ENCODE measurements around the gene FAM3D.
"Not testable (repeated sequence)": the region's sequence is repeated elsewhere in the genome, so short reads cannot be mapped to it uniquely, and the experiment has no call there.

Gene FAM3D, protein sequence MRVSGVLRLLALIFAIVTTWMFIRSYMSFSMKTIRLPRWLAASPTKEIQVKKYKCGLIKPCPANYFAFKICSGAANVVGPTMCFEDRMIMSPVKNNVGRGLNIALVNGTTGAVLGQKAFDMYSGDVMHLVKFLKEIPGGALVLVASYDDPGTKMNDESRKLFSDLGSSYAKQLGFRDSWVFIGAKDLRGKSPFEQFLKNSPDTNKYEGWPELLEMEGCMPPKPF

DNA sequence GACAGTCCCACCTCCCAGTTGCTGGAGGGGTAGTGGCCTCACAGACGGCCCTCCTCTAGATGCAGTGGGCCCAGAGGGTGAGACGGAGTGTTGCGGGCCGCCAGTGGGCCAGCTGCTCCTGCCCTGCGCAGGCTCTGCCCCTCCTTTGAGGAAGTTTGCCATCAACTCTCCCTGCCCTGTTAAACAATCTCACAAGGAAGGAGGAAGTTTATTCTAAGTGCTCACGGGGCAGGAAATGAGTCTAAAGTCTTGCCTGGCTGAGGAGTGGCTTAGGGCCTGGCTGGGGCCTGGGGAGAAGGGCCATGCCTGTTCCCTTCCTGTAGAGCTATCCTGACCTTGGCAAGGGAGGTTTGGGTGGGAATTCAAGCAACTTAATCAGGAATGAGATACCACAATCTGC lies at the start of gene FAM3D:
TSS of gene FAM3D (minus strand) at position 92 of the 400 bp plus-strand sequence. CDS start 11,211 bp downstream, outside the sequence.
- no peak for DNase-seq (ENCODE audit: low read depth)

DNA sequence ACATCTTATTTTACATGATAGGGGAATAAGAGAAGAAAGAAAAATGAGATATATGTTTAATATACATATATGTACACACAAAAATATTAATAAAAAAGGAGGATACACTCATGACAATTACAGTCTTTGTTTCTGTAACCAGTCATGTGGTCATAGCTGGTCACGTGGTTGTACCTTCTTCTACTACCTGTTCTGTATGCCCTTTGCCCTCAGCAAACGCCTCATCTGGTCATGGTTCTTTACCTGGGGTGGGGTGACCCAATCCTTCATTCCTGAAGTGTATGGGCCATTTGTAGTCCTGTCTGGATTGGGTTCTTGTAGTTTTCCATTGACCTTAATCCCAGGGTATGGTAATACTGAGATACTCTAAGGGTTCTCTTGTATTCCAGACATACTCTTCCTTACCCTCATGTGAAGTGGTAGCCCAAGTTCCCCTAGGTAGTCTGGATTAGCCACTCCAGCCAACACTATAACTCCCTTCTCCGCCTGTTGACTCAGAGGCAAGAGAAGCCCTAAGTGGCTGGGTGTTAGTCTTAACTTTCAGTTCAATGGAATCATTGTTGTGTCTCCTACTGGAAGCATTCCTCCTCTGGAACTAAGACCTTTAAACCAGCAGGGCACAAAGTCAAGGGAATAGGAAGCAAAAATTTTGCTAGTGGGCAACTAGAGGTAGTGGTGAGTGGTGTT lies 47.3 kb upstream of the FAM3D start:
- DNase-seq (ENCODE audit: low read depth), result no peak

DNA sequence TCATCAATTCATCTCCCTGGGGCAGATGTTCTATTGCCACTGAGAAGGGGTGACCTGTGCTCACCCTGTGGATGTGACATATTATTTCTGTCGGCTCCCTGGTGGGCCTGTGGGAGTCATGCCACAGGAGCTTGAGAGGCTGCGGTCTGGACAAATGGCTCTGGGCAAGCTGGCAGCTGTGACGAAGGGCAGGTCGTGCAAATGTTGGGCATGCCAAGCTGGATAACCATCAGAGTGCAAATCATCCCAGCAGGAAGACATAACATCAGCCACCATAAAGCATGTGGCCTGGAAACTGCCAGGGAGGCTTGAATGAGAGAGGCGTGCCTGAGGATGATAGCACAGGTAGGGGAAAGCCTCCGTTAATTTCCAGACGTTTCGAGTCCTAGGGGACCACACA lies 45.3 kb upstream of the FAM3D start:
- DNase-seq (ENCODE audit: low read depth), result no peak

DNA sequence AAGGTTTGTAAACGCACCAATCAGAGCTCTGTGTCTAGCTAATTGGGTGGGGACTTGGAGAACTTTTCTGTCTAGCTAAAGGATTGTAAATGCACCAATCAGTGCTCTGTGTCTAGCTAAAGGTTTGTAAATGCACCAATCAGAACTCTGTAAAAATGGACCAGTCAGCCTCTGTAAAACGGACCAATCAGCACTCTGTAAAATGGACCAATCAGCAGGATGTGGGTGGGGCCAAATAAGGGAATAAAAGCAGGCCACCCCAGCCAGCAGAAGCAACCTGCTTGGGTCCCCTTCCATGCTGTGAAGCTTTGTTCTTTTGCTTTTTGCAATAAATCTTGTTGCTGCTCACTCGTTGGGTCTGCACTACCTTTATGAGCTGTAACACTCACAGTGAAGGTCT lies 42.4 kb upstream of the FAM3D start:
- not testable (repeated sequence) for DNase-seq (ENCODE audit: low read depth)

DNA sequence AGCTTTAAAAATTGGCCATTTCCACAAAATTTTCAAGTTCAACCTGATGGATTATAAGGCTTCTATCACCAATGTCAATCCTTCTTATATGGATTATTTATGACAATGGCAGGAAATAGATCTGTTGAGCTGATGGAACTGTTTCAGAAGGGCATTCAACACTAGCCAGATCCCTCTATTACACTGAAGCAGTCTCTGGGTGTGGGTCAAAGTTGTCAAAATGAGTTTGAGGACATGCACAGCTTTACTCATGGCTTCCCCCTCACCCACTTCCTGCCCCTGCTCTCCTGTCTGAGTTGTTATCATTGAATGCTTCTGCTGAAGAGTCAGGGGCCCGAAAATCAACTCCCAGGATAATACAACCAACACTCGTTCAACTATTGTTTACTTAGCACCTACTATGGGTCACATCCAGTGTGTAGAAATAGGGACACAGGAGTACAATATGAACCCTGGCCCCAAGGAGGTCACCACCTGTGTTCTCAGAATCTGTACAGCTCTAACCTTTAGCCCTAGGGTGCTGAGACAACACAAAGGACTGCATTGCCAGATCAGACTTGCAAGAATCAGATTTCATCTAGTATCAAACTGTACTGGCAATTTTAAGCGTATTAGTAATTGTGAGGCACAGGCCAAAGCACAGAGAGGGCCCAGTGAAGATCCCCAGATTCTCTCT lies 41.7 kb upstream of the FAM3D start:
- DNase-seq (ENCODE audit: low read depth), result no peak

DNA sequence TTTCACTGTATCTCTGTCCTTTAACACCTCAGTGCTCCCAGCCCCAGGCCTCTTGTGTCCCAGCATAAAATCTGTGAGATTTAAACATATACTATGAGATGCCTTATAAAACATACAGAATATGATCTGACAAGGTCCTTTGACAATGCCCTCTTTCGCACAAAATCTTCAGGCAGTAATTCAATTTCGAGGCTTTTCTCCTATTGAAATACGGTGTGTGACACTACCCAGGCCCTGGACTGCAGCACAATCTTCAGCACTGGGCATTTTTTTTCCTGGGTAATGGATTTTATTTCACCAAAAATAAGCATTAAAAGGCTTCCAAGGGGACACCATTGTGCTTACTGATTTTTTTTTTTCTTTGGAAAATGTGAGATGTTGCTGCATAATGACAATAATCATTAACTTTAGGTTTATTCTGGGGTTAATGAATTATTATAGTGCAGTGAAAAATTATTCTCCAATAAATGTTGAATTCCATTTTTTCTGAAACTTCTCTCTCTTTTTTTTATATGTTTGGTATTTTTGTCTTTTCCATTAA lies 40.9 kb upstream of the FAM3D start:
- DNase-seq (ENCODE audit: low read depth), result no peak

DNA sequence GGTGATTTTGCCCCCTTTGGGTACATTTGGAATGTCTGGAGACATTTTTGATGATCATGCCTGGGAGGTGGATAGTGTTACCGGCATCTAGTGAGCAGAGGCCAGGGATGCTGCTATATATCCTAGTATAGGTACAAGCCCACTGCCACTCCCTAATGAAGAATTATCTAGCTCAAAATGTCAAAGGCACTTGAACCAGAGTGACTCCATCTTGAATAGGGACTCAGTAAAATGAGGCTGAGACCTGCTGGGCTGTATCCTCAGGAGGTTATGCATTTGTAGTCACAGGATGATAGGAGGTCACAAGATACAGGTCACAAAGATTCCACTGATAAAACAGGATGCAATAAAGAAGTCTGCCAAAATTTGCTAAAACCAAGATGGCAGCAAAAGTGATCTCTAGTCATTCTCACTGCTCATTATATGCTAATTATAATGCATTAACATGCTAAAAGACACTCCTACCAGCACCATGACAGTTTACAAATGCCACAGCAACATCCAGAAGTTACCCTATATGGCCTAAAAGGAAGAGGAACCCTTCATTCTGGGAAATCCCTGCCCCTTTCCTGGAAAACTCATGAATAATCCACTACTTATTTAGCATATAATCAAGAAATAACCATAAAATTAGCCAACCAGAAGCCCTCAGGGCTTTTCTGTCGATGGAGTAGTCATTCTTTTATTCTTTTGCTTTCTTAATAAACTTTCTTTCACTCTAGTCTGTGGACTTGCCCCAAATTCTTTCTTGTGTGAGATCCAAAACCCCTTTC lies 40.0 kb upstream of the FAM3D start:
- DNase-seq (ENCODE audit: low read depth), result no peak

DNA sequence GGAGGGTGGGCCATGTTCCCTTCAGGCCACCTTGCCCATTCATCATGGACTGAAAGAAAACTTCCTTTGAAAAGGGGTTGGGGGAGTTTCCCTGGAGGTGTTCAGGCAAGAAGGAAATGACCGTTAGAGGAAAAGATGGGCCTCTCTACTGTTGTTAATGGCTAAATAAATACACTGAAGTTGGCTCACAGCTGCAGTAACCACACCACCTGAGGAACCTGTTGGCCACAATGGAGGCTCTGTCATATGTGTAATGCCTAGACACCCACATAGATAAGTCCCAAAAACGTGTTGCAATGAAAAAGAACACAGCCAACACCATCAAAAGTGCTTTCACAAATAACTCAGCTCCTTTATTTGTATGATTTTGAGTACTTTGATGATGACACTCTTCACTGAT lies 38.2 kb upstream of the FAM3D start:
- no peak for DNase-seq (ENCODE audit: low read depth)

DNA sequence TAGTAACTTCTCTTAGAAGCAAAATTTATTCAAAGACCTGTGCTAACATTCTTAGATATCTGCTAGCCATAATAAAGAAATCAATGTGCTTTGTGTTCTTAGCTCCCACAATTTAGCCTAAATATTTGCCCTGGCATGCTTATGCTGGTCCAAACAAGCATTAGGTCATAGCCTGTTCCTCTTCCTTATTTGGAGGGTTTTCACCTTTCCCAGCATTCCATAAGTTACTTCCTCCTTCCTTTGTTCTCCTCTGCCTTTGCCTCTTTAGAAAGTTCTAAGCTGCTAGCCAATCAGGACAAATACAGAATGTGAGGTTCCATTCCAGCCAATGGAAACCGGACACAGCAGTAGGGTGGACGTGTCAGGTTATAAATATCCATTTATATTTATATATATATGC lies 37.7 kb upstream of the FAM3D start:
- DNase-seq (ENCODE audit: low read depth), result not testable (repeated sequence)

DNA sequence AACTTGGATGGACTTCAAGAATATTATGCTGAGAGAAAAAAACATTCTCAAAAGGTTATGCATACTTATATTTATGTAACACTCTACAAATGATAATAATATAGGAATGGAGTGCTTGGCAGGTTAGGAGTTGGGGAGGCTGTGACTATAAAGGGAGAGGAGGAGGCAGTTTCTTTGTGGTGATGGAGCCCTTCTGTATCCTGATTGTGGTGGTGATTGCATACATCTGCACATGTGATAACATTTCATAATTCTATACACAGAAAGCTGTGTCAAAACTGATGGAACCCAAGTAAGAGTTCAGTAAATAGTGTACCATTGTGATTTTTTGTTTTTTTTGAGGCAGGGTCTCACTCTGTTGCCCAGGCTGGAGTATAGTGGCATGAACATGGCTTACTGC lies 31.7 kb upstream of the FAM3D start:
- DNase-seq (ENCODE audit: low read depth), result no peak

DNA sequence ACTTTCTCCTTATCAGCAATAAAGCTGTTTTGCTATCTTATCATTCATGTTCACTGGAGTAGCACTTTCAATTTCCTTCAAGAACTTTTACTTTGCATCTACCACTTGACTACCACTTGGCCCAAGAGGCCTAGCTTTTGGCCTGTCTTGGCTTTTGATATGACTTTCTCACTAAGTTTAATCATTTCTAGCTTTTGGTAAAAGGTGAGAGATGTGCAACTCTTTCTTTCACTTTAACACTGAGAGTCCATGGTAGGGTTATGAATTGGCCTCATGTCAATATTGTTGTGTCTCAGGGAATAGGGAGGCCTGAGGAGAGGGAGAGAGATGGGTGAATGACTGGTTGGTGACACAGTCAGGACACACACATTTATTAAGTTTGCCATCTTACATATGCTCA lies 31.0 kb upstream of the FAM3D start:
- no peak for DNase-seq (ENCODE audit: low read depth)

DNA sequence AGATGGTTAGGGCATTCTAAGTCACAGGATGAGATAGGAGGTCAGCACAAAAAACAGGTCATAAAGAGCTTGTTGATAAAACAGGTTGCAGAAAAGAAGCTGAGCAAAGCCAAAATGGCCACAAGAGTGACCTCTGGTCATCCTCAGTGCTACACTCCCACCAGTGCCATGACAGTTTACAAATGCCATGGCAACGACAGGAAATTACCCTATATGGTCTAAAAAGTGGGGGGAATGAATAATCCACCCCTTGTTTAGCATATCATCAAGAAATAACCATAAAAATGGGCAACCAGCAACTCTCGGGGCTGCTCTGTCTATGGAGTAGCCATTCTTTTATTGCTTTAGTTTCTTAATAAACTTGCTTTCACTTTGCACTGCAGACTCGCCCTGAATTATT lies 30.2 kb upstream of the FAM3D start:
- DNase-seq (ENCODE audit: low read depth), result not testable (repeated sequence)

DNA sequence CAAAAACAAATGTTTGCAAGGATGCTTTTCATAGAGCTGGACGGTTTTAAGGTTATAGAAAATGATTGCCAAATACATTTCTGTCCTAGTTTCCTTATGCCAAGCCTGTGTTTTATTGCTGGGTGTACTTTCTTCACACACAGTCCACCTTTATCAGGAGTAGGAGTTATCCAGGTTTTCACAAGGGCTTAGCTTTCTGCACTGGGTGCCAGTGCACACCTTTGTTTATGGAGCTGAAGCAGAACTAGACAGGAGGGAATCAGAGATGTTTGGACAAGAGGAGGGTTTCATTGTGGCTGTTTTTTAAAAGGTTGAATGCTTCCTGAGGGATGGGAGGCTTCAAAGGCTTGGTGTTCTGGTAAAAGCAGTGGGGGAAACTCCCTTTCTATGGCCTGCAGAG lies 29.5 kb upstream of the FAM3D start:
- DNase-seq (ENCODE audit: low read depth), result no peak

DNA sequence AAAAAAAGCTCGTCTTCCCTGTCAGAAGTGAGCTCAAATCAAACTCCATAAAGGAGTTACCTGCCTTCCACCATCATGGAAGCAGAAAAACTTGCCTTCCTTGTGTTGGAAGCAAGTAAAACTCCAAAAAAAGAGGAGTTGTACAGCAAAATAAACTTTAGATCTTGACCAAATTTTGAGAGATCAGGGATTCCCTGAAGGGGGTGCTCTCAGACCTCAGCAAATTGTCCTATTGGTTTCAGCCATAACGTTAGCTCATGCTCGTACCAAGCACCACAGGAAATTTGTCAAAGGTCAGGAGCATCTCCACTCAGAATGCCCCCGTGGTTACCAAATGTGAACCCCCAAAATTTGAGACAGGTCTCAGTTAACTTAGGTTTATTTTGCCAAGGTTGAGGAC lies 28.7 kb upstream of the FAM3D start:
- not testable (repeated sequence) for DNase-seq (ENCODE audit: low read depth)

DNA sequence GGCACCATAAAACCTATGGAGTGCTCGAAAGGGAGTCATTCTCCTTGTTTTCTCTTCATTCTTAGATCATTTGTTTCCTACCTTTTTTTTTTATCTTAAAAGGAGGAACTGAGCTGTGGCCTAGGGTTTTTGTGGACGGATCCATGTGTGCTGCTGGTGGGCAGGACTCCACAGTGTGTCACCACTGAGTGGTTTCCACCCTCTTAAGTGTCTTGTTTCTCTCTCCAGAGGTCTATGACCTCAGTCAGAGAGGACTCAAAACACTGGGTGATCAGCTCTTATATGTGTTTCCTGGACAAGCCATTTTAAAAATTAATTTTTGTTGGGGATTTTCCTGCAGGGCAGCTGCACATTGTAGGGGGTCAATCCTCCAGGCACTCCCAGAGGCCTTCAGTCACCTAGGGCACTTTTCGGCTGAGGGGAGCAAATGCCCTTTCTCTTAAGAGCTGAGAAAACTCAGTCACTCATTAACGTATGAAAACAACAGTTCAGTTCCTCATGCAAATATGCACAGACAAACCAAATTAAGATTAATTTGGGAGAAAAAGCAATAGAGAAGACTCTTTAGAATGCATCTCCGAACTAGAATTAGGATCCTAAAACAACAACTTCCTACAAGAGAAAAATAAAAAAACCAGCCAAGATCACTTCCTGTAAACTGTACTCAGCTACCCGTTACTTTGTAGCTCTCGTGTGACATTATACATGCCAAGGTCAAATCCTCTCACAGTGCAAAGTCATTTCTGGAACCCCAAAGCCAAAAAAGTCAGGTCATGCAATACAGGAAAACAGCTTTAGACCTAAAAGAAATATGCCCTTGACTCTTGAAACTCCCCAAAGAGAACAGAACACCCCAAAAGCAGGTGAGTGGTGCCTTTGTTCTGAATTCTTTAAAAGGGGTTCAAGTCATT lies 27.6 kb upstream of the FAM3D start:
- no peak for DNase-seq (ENCODE audit: low read depth)

DNA sequence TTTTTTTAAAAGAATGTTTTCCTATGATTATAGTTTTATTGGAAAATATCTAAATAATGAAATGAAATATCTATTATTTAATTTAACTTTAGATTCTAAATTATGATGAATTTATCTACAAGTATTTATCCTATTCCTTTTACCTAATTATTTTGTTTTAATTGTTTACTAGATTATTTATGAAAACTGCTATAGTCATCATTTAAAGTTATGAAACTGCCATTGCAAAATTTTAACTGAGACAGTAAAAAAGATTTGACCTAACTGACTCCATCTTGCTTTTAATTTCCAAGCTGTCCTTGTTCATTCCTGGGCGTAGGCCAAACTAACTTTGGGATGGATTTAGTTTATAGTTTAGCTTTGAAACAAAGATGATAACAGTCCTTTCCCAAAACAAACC lies 25.9 kb upstream of the FAM3D start:
- DNase-seq (ENCODE audit: low read depth), result no peak

DNA sequence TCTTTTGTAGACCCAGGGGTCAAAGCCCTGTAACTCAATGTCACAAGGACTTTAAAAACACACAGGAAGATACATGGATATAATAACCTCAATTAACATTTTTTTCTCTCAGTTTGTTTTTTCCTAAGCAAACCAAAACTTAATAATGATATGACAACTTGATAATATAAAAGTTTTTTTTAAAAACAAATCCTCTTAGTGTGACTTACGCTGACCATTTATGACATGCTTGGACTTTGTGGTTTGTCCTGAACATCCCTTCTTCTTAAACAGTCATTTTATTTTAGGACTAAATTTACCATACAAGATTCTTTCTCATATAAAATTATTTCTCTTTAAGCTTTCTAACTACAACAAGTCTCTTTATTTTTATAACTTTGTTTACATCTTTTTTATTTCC lies 25.4 kb upstream of the FAM3D start:
- DNase-seq (ENCODE audit: low read depth), result no peak

DNA sequence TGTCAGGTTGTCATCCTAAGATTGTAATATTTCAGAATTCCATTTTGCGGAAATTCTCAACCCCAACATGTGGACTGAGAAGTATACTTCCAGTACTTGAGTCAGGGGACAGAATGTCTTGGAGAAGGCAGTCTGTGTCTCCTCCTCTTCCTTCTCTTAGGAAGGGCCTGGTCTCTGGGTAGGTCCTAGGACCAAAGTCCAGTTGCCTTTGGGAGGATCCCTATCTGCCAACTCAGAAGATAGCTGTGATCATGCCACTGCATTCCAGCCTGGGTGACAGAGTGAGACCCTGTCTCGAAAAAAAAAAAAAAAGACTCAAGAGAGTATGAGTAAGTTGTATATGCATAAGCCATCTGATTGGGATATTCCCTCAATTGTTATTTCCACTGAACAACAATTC lies 23.9 kb upstream of the FAM3D start:
- no peak for DNase-seq (ENCODE audit: low read depth)

DNA sequence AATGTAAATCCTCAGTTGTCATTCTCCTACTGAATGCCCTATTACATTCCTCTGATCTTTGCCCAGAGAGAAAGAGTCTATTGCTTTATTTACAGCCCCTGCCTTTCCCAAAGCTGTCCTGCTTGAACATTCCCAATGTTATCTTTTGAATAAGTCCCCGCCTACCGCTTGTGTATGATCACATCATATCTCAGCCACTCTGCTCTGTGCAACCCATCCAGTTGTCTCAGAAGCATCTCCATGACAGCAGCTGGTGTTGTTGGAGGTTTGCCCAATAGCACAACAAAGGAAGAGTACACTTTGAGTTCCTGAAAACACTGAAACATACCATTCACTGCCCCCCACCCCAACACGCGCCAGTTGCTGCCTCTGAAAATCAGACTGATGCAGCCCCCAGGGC lies 22.0 kb upstream of the FAM3D start:
- DNase-seq (ENCODE audit: low read depth), result no peak

DNA sequence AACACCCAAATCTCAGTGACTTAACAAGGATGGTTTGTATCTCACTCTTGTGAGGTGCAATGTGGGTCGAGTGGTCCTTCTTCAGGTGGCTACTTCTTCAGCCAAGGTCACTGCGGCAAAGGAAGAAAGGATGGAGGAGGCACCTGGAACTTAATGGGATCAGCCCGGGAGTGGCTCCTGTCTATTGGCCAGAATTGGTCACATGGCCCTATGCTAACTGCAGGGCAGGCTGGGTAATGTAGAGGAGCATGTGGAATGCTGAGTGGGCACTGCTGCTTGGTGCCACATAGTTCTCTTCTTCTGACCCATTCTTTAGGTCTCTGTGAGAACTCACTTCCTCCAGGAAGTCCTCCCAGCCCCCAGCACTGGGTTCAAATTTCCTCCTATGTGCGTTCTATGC lies 20.3 kb upstream of the FAM3D start:
- DNase-seq (ENCODE audit: low read depth), result no peak

DNA sequence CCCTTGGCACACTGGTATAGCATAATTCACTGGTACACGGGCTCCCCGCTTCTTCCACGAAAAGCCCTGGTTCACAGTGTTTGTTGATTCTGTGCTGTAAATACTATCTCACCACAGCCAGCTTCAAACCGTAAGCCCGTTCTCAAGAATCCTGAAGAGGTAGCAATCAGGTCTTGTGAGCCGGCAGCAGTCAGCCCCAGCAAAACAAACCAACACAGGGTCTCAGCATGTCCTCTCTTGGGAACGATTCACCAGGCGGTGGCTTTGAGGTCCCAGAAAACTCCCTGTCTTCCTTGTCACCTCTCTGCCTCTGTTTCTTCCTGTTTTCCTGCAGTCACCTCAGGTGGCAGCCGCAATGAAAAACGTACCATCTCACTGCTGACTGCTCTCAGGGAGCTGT lies 19.1 kb upstream of the FAM3D start:
- no peak for DNase-seq (ENCODE audit: low read depth)
